ENCODE results near the gene BRINP3.

DNA sequence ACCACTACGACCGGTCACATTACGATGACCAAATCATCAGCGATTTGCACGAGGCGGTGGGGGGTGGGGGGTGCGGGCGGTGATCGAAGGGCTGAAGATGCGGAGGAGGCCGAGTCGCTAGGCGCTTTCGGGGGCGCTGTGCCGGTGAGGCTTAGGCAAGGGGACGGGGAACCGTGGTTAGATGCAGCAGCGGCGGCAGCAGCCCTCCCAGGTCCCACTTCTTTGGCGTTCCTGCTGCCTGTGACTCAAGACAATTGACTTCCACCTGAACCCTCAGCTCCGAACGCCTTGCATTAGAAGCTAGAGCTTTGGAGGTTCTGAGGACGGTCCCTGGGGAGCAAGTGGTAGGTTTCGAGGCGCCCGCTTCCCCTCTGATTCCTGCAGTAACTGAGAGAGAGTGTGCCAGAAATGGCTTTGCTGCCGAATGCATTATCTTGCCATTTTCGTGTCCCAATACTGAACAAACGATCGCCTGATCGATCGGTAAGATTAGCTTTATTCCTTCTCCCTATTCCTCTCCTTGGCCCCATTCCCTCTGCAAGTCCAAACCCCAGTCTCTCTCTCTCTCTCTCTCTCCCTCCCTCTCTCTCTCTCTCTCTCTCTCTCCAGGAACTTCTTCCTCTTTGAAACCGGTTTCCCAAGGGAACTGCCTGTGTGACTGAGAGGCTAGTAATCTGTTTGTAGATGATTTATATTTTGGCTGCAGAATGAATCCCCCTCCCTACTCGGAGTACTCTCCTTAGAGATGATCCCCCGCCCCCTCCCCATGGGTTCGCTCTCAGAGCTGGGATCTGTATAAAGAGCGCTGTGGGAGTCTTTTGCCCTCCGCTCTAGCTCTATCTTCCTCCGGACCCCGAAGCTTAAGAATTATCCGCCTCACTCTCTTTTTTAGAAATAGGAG, 735 bp upstream of the BRINP3 start:
- TF ChIP-seq EP300 (IDR thresholded peaks at IDR 0.05; ENCODE audit: low read depth) (no peak), POLR2A (IDR thresholded peaks at IDR 0.05) (no peak), POLR2AphosphoS5 (IDR thresholded peaks at IDR 0.05) (peak in 1 of 3 donors; percentile 19), CTCF (IDR thresholded peaks at IDR 0.05) (peak in 1 of 5 experiments; percentile 26)

Data from transverse colon (tissue), 4 donors.